Smooth muscle cell (in vitro differentiated cells): Measurements from ENCODE around the gene ANKRD30B. TPM values are rescaled to one million over a fixed set of nuclear protein-coding genes. Genes with fewer than 3 reads are reported as not detected.

Experiments
- DNase-seq: peaks from one replicate; lab custom pipeline; 2025; ENCODE audit not compliant: unreplicated experiment; lab: John Stamatoyannopoulos, UW
- H2AFZ ChIP-seq: fragments of 200-600 bp; sonication (generic); 2 replicates; pipeline ENCODE4 v1.6.0; 2016; ENCODE audit warnings: antibody characterized with exemption, low read depth, mild to moderate bottlenecking
- H3F3A ChIP-seq: fragments of 200-600 bp; sonication (generic); 2 replicates; pipeline ENCODE4 v1.6.0; 2017; ENCODE audit warnings: antibody characterized with exemption, low read depth
- H3K27ac ChIP-seq: fragments of 200-600 bp; sonication (generic); 2 replicates; pipeline ENCODE4 v1.5.1; 2016; ENCODE audit warnings: low read depth, mild to moderate bottlenecking
- H3K27me3 ChIP-seq: fragments of 200-600 bp; sonication (generic); 2 replicates; pipeline ENCODE4 v1.6.1; 2016; ENCODE audit warnings: low read depth, mild to moderate bottlenecking
- H3K36me3 ChIP-seq: fragments of 200-600 bp; sonication (generic); 2 replicates; pipeline ENCODE4 v1.5.1; 2016; ENCODE audit warnings: low read depth
- H3K4me1 ChIP-seq: fragments of 200-600 bp; sonication (generic); 2 replicates; pipeline ENCODE4 v1.5.1; 2016; ENCODE audit warnings: low read depth
- H3K4me2 ChIP-seq: fragments of 200-600 bp; sonication (generic); 2 replicates; pipeline ENCODE4 v1.6.0; 2016; ENCODE audit warnings: mild to moderate bottlenecking
- H3K4me3 ChIP-seq: fragments of 200-600 bp; sonication (generic); 2 replicates; pipeline ENCODE4 v1.5.1; 2016; ENCODE audit warnings: mild to moderate bottlenecking
- H3K79me2 ChIP-seq: fragments of 200-600 bp; sonication (generic); 2 replicates; pipeline ENCODE4 v1.6.0; 2016; ENCODE audit warnings: low read depth, mild to moderate bottlenecking
- H3K9ac ChIP-seq: fragments of 200-600 bp; sonication (generic); 2 replicates; pipeline ENCODE4 v1.6.0; 2016; ENCODE audit warnings: low read depth
- H3K9me3 ChIP-seq: fragments of 200-600 bp; sonication (generic); replicated peaks from 2 replicates; pipeline ENCODE4 v1.5.1; 2016; ENCODE audit warnings: low read depth
- H4K20me1 ChIP-seq: fragments of 200-600 bp; sonication (generic); 2 replicates; pipeline ENCODE4 v1.6.0; 2016; ENCODE audit warnings: low read depth
- WGBS: methylation state at CpG from one replicate; pipeline ENCODE4 v1.1.7; 2016; ENCODE audit warnings: low lambda C conversion rate; 5-methylcytosine and 5-hydroxymethylcytosine counted together
- microRNA-seq: library from miRNA; unstranded; fragments of <30 nt; microRNA quantifications from one replicate; pipeline ENCODE4, GENCODE V29; 2016; ENCODE audit warnings: borderline number of aligned reads
- polyA plus RNA-seq: library from polyadenylated mRNA; unstranded; fragments of >200 nt; fragmentation: Nextera tagmentation; extraction: Ambion mirVana; gene quantifications from 2 replicates; pipeline ENCODE4 v1.2.1, GENCODE V29; 2016
- small RNA-seq: library from RNA; depleted of rRNA; stranded (forward); fragments of <200 nt; gene quantifications from one replicate; pipeline ENCODE3, GENCODE V24; 2014
- total RNA-seq: library from RNA; depleted of rRNA; stranded (reverse); fragments of >200 nt; gene quantifications from 2 replicates; pipeline ENCODE4 v1.2.3, GENCODE V29; 2014
- TF ChIP-seq, protein P1 (sequence below): fragments of 200-600 bp; sonication (generic); IDR thresholded peaks from 2 replicates; pipeline ENCODE4 v1.5.1; 2017; ENCODE audit warnings: borderline replicate concordance, mild to moderate bottlenecking, antibody characterized with exemption; ENCODE audit not compliant: insufficient read depth, poor library complexity, severe bottlenecking

Gene ANKRD30B
- total and polyA plus RNA-seq, 2 experiments from 2014 or later = not detected

DNA sequence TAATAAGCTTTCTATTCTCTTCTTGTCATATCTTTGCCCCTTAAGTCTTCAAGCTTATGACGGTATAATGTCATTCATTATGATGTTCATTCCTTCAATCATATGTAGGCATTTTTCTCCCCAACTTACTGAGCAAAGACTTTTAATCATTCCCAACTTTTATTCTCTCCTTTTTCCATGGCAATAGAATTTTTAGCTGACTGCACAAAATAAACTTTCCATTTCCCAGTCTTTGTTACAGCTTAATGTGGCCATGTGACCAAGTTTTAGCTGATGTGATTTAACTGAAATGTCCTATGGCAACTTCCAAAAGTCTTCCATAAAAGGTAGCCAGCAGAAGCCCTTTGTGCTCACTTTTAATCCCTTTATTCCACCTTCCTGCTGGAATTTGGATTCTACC lies 152.5 kb downstream of the ANKRD30B start:
- Histone ChIP-seq H3F3A (no peaks in the 10 kb centered on the region), H3K27me3 (no peaks in the 10 kb centered on the region), H3K4me3 (no peak overlapping the region), H3K9ac (no peak overlapping the region), H3K9me3 (no peaks in the 10 kb centered on the region), H3K79me2 (no peaks in the 10 kb centered on the region), H3K4me2 (no peak overlapping the region), H2AFZ (no peak overlapping the region), H4K20me1 (no peaks in the 10 kb centered on the region), H3K4me1 (no peaks in the 10 kb centered on the region), H3K36me3 (no peaks in the 10 kb centered on the region), H3K27ac (no peak overlapping the region)
- DNase-seq = no peak
- TF ChIP-seq, protein P1, sequence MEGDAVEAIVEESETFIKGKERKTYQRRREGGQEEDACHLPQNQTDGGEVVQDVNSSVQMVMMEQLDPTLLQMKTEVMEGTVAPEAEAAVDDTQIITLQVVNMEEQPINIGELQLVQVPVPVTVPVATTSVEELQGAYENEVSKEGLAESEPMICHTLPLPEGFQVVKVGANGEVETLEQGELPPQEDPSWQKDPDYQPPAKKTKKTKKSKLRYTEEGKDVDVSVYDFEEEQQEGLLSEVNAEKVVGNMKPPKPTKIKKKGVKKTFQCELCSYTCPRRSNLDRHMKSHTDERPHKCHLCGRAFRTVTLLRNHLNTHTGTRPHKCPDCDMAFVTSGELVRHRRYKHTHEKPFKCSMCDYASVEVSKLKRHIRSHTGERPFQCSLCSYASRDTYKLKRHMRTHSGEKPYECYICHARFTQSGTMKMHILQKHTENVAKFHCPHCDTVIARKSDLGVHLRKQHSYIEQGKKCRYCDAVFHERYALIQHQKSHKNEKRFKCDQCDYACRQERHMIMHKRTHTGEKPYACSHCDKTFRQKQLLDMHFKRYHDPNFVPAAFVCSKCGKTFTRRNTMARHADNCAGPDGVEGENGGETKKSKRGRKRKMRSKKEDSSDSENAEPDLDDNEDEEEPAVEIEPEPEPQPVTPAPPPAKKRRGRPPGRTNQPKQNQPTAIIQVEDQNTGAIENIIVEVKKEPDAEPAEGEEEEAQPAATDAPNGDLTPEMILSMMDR = no peak
- 83% methylated on average over 1 of the region's 1 CpG for WGBS

Small RNA genes lying within 50 kb of the gene (microRNA-seq; reads per million reads assigned to microRNA genes)
- gene MIR3156-2 = not detected

Small RNA genes lying within 50 kb of the gene (small RNA-seq; reads per million reads assigned to genes)
- gene MIR3156-2 (not detected), gene RNU6-1210P (not detected)

Other genes starting within 250 kb of the ANKRD30B start
- not detected in 2 replicates for gene POTEC, start 204.6 kb upstream of the ANKRD30B start, total RNA-seq
- gene POTEC, start 204.6 kb upstream of the ANKRD30B start, polyA plus RNA-seq = not detected in 2 replicates